Measurements from ENCODE around the gene HHIPL1.

HHIPL1 gene

GRCh38 chr14:99644723-99645544, at the start of gene HHIPL1:
HHIPL1 (plus strand) TSS chr14:99645129; CDS start chr14:99645208, 79 bp downstream.
- no peak for DNase-seq (ENCODE audit: low read depth in 2 of 2)

GRCh38 chr14:99595524-99595923, 49.4 kb upstream of the HHIPL1 start:
- DNase-seq (ENCODE audit: low read depth in 2 of 2), result no peak

DNA sequence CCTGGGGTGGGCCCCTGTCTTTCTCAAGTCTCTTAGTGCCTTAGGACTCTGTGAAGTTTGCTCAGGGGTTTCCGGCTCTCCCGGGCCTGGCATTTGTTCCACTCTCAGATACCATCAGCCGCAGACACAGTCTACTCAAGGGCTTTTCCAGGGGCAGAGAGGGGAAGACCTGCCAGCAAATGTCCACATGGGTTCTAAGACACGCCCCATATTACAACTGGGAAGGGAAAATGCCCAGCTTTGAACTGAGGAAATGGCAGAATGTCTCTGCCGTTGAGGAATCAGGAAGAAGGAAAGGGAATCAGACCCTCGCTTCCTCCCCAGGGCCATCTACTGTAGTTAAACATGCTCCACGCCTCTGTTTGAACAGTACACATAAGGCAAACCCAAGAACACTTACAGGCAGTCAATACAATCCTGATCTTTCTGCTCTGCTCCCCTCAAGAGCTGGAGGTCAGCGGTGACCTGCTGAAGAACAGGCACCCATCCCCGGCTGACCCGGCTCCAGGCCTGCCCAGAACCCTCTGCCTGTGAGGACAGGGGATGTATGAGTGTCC, 48.8 kb upstream of the HHIPL1 start:
- no peak for DNase-seq (ENCODE audit: low read depth in 2 of 2)

- no peak for DNase-seq (ENCODE audit: low read depth in 2 of 2)
Observed at GRCh38 chr14:99596772-99597171, 48.2 kb upstream of the HHIPL1 start.

GRCh38 chr14:99597911-99598600, 46.9 kb upstream of the HHIPL1 start:
- DNase-seq (ENCODE audit: low read depth in 2 of 2), result no peak

DNA sequence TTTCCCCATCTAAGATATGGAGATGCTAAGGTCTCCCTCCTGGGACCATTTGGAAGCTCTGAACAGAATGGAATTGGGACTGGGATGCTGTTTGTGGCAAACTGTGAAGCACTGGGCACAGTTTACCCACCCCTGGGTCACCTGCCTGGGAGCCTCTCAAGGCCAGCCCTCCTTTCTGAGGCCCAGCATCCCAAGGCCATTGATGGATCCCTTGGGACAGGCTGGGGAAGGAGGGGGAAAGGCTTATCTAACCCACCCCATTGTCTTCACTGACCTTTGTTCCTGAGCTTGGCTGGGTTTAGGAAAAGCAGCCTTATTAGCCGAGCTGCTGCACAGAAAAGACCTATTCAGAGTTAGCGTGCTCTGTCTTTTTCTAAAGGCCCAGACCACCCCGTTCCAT, 46.2 kb upstream of the HHIPL1 start:
- no peak for DNase-seq (ENCODE audit: low read depth in 2 of 2)

DNA sequence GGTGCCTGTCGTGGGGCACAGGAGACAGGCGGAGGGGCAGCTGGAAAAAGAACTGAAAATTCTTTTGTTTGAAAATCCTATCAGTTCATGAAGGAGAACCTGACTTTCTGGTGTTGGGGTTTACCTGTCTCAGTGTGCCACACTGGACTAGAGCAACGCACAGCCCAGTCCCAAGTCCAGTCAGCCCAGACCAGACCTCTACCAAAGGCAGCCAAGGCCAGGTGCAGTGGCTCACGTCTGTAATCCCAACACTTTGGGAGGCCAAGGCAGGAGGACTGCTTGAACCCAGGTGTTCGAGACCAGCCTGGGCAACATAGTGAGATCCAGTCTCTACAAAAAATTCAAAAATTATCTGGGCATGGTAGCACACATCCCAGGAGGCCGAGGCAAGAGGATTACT, 45.5 kb upstream of the HHIPL1 start:
- no peak for DNase-seq (ENCODE audit: low read depth in 2 of 2)

- no peak for DNase-seq (ENCODE audit: low read depth in 2 of 2)
Observed at GRCh38 chr14:99600232-99600888, 44.6 kb upstream of the HHIPL1 start.

GRCh38 chr14:99601361-99601831, 43.5 kb upstream of the HHIPL1 start:
- no peak for DNase-seq (ENCODE audit: low read depth in 2 of 2)

DNA sequence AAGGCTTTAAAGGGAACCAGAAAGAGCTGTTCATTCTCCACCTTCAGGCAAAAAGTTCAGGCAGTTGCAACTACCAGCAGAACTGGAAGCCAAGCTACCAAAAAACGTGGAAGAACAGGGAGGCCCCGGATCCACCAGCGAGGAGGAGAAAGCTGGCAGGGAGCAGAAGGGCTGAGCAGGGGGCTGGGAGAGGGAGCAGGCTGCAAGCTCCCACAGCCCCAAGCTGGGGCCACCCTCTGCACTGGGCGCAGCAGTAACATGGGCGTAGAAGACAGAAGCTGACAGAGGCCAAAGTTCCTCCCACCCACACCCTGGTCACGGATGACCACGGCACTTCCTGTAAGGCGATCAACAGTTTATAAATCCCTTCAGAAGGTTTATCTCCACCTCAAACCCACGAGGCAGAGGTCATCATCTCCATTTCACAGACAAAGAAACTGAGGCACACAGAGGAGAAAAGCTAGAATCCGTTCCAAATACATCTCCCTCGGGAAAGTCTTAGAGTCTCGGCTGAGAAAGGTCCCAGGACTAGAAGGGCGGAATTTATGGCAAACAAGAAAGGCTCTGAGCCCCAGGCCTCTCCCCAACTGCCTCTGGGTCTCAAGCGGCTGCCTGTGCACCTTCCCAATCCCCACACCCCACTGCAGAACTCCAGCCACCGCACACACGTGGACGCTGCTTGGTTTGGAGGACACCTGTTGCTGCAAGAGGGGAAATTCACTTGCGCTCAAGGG, 42.7 kb upstream of the HHIPL1 start:
- DNase-seq (ENCODE audit: low read depth in 2 of 2), result no peak

DNA sequence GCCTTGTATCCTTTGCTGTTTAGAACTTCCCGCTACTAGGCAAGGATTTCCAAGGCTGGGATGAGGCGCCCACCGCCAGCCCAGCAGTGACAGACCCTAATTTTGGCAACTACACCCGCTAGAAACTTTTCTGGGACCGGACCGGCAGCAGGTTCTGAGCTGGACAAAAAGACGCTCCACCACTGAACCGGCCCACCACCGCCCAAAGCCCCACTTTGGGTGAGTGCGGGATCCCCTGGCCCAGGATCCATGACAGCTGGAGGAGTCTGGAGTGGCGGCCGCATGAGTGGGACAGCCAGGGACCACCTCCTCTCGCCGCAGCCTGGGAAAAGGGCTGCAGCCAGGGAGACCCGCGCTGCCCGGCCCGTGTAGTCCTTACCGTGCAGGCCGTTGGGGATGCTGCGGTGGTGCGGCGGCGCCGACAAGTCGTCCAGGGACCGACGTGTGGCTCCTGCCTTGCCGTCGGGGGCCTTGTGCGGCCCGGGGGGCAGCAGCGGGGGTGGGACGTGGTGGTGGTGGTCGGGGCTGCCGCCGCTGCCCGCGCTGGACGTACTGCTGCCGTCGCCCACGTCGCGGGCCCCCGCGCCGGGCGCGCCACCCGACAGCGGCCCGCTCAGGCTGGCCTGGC, 42.0 kb upstream of the HHIPL1 start:
- DNase-seq (ENCODE audit: low read depth in 2 of 2), result no peak

DNA sequence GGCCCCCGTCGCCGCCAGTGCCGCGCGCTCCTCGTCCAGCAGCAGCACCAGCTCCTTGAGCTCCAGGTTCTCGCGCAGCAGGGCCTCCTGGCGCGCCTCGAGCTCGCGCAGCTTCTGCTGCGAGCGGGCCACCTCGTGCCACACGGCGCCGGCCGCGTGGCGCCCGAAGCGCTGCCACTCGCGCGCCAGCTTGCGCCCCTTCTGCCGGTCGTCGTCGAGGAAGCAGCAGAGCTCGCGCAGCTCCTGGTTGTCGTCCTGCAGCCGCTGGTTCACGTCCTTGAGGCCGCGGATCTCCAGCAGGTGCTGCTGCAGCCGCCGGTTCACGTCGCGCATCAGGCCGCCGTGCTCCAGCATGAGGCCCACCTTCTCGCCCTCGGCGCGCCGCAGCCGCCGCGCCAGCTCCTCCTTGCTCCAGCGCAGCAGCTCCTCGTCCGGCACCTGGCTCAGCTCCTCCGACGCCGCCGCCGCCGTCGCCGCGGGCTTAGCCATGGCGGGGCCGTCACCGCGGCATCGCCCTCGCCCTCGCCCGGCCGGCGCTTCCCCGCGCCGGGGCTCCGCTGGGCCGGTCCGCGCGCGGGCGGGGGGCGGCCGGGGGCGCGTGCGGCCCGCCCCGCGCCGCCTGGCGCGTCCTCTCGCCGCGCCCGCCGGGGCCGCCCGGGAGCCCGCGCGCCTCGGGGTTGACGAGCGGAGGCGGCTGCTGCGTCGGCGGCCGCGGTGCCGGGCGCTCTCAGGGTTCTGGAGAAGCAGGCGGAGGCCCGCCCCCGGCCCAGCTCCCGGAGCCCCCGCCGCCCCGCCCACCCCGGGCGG, 41.3 kb upstream of the HHIPL1 start, which contains the start of gene CCDC85C:
CCDC85C (minus strand) TSS at position 737 of the 807 bp plus-strand sequence; CDS start at position 489, 248 bp downstream.
- DNase-seq (ENCODE audit: low read depth in 2 of 2), result peak in 1 of 2 donors; percentile 12

GRCh38 chr14:99604278-99604765, 40.6 kb upstream of the HHIPL1 start:
- peak; percentile 85 to 90 for DNase-seq (ENCODE audit: low read depth in 2 of 2)

- DNase-seq (ENCODE audit: low read depth in 2 of 2), result peak in 1 of 2 donors; percentile 16
Observed at GRCh38 chr14:99604766-99605298, 40.1 kb upstream of the HHIPL1 start.

GRCh38 chr14:99605299-99605961, 39.5 kb upstream of the HHIPL1 start:
- DNase-seq (ENCODE audit: low read depth in 2 of 2), result peak; percentile 60 to 69

DNA sequence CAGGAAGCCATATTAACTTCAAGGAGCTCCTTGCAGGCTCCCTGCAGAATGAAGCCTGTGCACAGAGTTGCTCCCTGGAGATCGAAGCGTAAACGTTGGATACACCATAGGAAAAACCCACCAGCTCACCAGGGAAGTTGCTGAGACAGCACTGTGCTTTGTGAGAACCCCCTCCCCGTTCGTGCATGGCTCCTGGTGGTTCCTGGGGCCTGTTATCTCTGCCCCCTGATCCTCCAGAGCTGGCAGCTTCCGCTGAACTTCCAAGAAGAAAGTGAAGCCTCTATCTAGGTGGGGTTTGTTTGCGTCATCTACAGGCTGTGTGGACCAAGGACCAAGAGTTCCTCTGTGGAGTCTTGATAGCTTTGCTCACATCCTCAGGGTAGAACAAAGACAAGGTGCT, 38.6 kb upstream of the HHIPL1 start:
- DNase-seq (ENCODE audit: low read depth in 2 of 2), result no peak

DNA sequence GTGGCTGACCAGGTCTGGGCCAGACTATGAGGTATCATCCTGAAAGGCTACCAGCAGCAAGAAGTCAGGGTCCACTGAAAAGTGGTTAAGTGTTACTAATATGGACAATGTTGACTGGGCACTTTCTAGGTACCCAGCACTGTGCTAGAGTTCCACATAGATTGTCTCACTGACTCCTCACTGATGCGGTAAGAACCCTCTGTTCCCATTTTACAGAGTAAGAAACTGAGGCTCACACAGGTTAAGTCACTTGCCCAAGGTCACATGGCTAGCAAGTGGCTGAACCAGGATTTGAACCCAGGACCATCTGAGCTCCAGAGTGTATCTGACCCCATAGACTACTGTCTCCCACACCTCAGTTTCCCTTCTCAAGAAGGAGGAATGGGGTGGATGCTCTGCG, 36.3 kb upstream of the HHIPL1 start:
- no peak for DNase-seq (ENCODE audit: low read depth in 2 of 2)

GRCh38 chr14:99609245-99610170, 35.4 kb upstream of the HHIPL1 start:
- DNase-seq (ENCODE audit: low read depth in 2 of 2), result no peak
